GM18508 (cell line): ENCODE results near the gene KRTAP9-2.
"Not testable (repeated sequence)": the region's sequence is repeated elsewhere in the genome, so short reads cannot be mapped to it uniquely, and the experiment has no call there.

Source experiments
- ATAC-seq: cut with Tn5 transposase; IDR thresholded peaks from one replicate; pipeline ENCODE4 v1.9.1; 2021; ENCODE audit warnings: moderate number of reproducible peaks; ENCODE audit not compliant: insufficient read depth, unreplicated experiment

Gene KRTAP9-2, protein sequence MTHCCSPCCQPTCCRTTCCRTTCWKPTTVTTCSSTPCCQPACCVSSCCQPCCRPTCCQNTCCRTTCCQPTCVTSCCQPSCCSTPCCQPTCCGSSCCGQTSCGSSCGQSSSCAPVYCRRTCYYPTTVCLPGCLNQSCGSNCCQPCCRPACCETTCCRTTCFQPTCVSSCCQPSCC

DNA sequence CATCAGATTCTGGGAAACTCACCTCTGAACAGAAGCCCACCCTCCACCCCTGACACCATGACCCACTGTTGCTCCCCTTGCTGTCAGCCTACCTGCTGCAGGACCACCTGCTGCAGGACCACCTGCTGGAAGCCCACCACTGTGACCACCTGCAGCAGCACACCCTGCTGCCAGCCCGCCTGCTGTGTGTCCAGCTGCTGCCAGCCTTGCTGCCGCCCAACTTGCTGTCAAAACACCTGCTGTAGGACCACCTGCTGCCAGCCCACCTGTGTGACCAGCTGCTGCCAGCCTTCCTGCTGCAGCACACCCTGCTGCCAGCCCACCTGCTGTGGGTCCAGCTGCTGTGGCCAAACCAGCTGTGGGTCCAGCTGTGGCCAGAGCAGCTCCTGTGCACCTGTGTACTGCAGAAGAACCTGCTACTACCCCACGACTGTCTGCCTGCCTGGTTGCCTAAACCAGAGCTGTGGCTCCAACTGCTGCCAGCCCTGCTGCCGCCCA lies at the start of gene KRTAP9-2:
Gene KRTAP9-2 (plus strand): TSS at position 51 of the 498 bp plus-strand sequence. CDS start 7 bp downstream, at position 58.
- not testable (repeated sequence) for ATAC-seq

DNA sequence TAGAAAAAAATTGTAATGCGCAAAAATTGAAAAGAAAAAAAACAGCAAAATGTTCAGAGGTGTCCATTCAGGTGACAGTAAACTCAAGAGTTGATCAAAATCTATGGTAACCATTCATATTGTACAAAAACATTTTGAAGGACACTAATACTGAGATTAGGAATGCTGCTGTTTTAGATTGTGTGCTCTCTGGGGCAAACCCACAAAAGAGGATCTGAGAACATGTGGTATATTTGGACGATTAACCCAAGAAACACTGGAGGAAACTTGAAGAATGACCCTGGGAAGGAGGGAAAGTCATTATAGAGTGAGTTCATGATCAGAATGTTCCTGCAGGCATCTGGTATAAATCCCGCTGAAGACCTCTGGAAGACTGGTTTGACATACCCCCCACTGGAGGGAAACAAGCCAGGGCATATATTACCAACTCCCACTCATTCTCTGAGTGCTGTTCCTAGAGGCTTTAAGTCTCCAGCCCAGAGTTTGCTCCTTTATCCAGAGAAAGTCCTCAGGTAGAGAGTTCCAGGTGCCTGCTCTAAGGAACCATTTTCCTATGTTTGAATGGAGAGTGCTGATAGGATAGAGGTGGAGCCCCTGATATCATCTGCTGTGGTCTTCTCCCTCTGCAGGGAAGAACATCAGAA lies 49.6 kb upstream of the KRTAP9-2 start:
- ATAC-seq: no peak

DNA sequence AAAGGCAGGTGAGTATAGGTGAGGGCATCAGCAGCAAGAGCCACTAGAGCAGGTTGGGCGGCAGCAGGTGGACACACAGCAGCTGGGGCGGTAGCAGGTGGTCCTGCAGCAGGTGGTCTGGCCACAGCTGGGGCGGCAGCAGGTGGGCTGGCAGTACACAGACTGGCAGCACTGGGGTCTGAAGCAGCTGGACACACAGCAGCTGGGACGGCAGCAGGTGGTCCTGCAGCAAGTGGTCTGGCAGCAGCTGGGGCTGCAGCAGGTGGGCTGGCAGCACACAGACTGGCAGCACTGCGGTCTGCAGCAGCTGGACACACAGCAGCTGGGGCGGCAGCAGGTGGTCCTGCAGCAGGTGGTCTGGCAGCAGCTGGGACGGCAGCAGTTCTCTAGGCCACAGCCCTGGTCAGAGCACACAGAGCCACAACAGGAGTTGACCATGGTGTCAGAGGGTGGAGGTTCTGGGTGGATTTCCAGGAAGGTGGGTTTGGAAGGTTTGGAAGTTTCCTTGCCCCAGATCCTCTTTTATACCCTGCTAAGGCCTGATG lies 48.6 kb upstream of the KRTAP9-2 start, which contains the start of gene KRTAP4-2:
Gene KRTAP4-2 (minus strand): TSS at position 495 of the 545 bp plus-strand sequence. CDS start 57 bp downstream, at position 438.
- no peak for ATAC-seq

DNA sequence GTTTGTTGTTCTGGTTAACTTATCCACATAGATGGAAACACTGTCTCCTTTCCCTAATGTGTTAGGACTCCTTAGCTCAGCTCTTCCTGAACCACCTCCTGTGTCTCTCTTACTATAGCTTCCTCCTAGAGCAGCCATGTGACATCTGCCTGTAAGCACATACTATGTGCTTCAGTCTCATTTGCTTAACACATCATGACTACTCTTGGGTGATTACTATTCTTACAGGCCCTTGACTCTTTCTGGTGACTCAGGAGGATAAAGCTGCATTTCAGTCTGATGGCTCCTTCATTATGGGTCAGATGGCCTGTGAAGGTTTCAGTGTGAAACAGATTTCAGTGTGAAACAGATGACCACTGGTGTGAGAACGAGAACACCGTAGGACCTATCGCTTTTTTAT lies 48.1 kb upstream of the KRTAP9-2 start:
- ATAC-seq: no peak

DNA sequence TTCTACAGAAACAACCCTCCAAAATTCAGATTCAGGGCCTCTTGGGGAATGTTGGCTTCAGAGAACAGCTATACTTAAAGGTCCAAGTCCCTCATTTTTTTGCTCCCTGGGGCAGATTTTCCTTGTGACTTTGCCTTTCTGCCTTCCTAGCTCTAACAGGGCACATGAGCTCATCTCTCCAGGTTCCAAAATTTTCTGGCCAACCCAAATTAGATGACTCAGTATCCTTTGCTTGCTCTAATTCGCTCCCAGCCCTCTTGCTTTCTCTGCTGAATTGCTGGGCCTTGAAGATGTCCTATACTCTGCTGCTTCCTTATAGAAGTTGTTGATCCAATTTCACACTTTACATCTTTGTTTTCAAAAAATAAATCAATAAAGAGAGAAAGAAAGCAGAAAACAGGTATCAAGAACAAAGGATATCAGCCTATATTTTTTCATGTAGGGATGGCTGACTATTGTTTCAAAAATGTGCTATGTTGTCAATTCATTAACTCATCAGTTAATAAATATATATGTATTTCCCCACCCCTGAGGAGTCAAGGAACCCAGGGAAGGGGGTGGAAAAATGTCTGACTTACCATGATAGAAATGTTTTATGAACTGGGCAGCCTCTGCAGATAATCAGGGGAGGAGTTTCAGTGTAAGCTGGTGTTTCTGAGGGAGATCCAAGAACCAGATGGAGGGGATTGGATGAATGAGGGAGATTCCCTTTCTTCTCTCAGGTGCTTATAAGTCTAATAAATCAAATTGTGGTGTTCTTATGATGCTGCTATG lies 47.4 kb upstream of the KRTAP9-2 start:
- no peak for ATAC-seq

DNA sequence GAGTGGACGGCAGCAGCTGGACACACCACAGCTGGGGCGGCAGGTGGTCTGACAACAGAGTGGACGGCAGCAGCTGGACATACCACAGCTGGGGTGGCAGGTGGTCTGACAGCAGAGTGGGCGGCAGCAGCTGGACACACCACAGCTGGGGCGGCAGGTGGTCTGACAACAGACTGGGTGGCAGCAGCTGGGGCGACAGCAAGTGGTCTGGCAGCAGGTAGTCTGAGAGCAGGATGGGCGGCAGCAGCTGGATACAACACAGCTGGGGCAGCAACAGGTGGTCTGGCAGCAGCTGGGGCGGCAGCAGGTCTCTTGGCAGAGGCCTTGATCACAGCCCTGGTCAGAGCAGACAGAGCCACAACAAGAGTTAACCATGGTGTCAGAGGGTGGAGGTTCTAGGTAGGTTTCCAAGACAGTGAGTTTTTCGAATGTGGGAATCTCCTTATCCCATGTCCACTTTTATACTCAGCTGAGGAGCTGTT lies 41.9 kb upstream of the KRTAP9-2 start, which contains the start of gene KRTAP4-1:
Gene KRTAP4-1 (minus strand): TSS at position 432 of the 482 bp plus-strand sequence. CDS start 57 bp downstream, at position 375.
- ATAC-seq: no peak

DNA sequence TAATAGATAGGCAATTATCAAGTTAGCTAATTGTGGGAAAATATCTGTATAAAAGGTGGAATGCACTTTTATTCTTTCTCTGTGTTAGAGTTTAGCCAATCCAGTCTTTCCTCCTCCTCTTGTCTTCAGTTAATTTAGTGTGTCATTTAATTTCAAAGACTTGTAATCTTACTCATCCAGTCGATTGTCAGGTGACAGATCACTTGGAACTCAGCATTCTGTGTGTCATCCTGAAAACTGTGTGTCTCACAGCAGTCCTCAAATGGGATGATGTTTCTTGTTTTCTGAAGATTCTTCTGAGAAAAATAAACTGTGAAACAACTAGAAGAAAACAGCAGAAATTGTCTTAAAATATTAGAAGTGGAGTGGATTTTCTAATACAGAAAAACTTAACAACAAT lies 41.4 kb upstream of the KRTAP9-2 start:
- no peak for ATAC-seq

DNA sequence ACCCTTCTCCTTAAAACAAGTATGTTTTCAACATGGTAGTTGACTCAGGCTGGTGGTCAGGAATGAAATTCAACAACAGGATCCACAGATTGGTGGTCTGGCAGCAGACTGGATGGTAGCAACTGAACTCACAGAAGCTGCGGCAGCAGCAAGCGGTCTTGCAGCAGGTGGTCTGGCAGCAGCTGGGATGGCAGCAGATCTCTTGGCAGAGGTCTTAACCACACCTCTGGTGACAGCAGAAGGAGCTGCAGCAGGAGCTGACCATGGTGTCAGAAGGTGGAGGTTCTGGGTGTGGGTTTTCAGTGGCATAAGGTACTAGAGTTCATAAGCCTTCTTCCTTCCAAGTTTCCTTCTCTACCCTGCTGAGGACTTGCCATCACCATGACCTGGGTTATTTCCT lies 39.6 kb upstream of the KRTAP9-2 start:
- ATAC-seq: no peak

DNA sequence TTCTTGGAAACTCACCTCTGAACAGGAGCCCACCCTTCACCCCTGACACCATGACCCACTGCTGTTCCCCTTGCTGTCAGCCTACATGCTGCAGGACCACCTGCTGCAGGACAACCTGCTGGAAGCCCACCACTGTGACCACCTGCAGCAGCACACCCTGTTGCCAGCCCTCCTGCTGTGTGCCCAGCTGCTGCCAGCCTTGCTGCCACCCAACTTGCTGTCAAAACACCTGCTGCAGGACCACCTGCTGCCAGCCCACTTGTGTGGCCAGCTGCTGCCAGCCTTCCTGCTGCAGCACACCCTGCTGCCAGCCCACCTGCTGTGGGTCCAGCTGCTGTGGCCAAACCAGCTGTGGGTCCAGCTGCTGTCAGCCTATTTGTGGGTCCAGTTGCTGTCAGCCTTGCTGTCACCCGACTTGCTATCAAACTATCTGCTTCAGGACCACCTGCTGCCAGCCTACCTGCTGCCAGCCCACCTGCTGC lies 36.6 kb upstream of the KRTAP9-2 start, which contains the start of gene KRTAP9-1:
Gene KRTAP9-1 (plus strand): TSS at position 51 of the 482 bp plus-strand sequence. CDS start 0 bp downstream, at position 51.
- ATAC-seq: not testable (repeated sequence)

DNA sequence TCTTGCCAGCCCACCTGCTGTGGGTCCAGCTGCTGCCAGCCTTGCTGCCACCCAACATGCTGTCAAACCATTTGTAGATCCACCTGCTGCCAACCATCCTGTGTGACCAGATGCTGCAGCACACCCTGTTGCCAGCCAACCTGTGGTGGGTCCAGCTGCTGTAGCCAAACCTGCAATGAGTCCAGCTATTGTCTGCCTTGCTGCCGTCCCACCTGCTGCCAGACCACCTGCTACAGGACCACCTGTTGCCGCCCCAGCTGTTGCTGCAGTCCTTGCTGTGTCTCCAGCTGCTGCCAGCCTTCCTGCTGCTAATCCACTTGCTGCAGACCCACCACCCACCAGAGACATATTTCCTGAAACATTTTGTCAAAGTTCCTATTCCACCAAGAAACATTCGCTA lies 36.1 kb upstream of the KRTAP9-2 start:
- ATAC-seq: no peak

DNA sequence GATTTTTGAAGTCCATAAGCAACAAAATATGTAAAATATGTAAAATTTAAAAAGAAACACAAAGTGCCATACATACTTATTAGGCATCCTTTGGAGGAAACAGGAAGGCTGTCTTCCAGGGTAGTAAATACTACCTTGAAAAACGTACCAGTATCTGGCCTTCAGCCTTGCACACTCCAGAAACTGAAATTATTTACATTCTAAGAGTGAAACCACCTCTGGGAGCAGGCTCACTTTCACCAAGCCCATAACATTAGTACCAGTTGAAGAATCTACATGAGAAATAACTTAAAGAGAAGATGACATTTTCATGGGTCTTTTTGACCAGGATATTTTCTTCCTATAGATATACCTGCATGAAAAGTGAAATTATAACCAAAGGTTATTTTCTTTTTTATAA lies 30.4 kb upstream of the KRTAP9-2 start:
- no peak for ATAC-seq

DNA sequence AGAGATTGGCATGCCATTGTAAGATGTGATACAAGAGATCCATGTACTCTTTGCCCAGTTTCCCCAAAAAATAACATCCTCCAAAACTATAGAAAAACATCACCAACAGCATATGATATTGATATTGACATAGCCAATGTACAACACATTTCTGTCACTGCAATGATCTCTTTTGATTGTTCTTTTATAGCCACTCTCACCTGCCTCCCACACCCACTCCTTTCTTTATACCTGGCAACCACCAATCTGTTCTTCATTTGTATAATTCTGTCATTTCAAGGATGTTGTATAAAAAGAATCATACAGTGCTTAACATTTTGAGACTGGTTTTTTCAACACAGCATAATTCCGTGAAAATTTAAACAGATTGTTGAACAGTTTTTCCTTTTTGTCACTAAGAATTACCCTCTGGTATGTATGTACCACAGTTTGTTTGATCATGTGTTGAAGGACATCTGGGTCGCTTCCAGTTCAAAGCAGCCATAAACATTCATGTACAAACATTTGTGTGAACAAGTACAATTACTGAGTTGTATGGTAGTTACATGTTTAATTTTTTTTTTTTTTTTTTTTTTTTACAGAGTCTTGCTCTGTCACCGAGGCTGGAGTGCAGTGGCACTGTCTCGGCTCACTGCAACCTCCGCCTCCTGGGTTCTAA lies 26.9 kb upstream of the KRTAP9-2 start:
- ATAC-seq: no peak

DNA sequence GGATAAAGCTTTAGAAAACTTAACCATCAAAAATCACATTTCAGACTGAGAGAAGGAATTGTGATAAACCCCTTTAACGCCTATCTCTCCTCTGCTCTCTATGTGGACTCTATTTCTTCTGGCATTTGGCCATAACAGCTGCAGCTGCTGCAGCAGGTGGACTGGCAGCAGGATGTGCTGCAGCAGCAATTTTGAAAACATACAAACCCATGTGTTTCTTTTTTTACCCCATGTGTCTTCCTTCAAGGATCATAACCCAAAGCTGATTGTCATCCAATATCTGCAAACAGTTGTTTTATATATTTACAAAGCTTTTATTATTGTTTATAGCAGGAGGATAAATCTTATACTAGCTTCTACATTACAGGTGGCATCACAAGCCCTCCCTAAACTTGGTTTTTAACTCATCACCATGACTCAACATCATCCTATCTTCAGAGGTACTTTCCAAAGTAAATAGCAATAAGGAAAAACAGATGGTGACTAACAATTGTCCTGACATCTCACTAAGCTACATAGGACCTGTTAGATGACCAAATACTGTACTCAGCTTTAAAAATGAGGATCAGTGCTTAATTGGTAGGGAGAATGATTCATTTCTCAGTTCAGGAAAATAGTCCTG lies 14.5 kb upstream of the KRTAP9-2 start:
- no peak for ATAC-seq

DNA sequence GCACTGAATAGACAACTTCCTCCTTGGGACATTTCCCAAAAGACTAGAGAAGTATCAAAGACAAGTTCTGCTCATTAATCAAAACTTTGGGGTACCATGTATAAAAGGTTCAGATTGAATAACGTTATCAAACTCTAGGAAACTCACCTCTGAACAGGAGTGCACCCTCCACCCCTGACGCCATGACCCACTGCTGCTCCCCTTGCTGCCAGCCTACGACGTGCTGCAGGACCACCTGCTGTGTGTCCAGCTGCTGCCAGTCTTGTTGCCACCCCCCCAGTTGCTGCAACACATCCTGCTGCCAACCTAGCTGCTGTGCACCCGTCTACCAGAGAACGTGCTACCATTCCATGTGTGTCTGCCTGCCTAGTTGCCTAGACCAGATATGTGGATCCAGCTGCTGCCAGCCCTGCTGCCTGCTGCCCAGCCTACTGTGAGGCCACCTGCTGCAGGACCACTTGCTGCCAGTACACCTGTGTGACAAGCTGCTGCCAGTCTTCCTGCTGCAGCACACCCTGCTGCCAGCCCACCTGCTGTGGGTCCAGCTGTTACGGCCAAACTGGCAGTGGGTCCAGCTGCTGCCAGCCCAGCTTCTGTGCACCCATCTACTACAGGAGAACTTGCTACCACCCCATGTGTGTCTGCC lies 13.8 kb upstream of the KRTAP9-2 start:
- ATAC-seq: no peak

DNA sequence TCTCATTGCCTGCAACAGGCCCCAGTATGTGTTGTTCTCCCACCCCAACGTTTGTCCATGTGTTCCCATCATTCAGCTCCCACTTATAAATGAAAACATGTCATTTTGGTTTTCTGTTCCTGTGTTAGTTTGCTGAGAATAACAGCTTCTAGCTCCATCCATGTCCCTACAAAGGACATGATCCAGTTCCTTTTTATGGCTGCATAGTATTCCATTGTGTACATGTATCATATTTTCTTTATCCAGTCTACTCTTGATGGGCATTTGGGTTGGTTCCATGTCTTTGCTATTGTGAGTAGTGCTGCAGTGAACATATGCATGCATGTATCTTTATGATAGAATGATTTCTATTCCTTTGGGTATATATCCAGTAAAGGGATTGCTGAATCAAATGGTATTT lies 10.8 kb upstream of the KRTAP9-2 start:
- ATAC-seq: no peak

DNA sequence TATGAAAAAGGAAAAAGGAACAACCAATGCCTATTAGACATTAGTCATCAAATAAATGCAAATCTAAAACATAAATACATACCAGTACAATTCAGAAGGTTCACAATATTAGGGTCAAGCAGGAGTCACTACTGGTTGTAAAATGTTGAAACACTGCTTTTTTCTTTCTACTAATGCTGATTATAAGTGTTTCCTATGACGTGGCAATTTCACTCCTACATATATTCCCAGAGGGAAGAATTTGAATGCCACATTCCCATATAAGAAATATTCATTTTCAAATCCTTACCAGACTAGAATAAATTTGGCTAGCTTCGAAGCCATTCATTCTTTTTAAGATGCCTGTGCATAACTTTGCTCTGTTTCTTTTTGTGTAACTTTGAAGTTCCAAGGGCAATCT lies 2.6 kb upstream of the KRTAP9-2 start:
- ATAC-seq: no peak

DNA sequence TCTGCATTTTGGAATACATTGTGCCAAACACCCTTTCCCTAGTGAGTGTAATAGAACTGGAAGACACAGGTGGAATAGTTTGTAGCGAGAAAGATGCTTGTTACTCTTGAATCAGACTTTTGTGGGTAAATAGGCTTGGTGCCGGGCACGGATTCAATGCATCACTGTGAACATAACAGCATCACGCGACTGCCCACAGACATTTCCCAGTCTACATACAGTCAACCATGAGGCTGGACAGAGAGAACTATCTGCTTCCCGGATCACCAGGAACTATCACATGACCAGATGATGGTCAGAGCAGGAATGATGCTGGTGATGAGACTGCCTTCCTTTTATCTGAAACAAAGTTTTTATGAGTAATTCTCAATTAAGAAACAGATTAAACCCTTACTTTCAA lies 397 bp upstream of the KRTAP9-2 start:
- ATAC-seq: no peak

DNA sequence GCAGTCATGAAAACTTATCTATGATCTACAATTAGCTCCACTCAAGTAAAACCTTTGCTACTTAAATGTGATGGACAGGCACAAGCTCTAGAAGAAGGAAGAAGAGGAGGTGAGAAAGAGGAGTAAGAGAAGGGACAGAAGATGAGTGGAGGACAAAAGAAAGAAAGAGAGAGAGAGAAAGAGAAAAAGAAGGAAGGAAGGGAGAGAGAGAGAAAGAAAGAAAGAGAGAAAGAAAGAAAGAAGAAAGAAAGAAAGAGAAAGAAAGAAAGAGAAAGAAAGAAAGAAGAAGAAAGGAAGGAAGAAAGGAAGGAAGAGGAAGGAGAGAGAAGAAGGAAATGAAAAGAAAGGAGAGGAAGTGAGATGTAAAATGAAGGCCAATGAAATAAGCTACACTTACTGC lies 3.6 kb downstream of the KRTAP9-2 start:
- no peak for ATAC-seq

DNA sequence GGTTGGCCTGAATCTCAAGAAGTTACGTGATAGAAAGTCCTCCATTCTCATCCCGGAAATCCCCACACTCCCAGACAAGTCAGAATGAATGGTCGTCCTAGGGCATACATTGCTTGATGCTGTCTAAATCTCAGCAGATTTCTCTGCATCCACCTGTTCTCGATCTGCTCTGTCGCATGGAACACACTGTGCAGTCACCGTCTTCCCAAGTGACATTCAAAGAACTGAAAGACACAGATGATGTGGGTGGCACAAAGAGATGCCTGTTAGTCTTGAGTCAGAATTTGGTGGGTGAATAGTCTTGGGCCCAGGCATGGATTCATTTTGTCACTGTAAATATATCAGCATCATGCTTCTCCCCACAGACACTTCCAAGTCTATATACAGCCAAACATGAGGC lies 5.3 kb downstream of the KRTAP9-2 start:
- no peak for ATAC-seq
